KOPT-K1 (cell line): Measurements from ENCODE around the gene GYS1.
"Not testable (repeated sequence)": the region's sequence is repeated elsewhere in the genome, so short reads cannot be mapped to it uniquely, and the experiment has no call there.

Experiments used
- H3K27ac ChIP-seq: fragments of 200-600 bp; sonication (generic); 2 replicates; pipeline ENCODE4 v1.5.1; 2016; ENCODE audit warnings: antibody characterized with exemption, mild to moderate bottlenecking, low read depth, low read length; ENCODE audit not compliant: poor library complexity, severe bottlenecking
- H3K36me3 ChIP-seq: fragments of 200-600 bp; sonication (generic); 2 replicates; pipeline ENCODE4 v1.5.1; 2017; ENCODE audit warnings: antibody characterized with exemption, mild to moderate bottlenecking, low read length, moderate library complexity; ENCODE audit not compliant: insufficient read depth
- H3K9me3 ChIP-seq: fragments of 200-600 bp; sonication (generic); 2 replicates; pipeline ENCODE4 v1.5.1; 2017; ENCODE audit warnings: antibody characterized with exemption, low read length, mild to moderate bottlenecking; ENCODE audit not compliant: insufficient read depth, poor library complexity, severe bottlenecking

The GYS1 gene

DNA sequence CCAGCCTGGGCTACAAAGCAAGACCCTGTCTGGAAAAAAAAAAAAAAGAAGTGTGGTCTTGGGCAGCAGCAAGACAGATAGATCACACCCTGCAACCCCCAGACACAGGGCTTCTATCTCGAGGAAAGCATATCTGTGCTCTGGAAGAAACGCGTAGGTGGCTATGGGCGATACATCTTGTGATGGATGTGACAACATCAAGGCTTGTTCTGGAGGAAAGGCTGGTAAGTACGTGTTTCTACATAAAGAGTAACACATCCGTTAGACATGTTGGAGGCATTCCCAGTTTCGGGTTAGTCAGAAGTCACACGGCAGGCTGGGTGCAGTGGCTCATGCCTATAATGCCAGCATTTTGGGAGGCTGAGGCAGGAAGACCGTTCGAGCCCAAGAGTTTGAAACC lies 66.2 kb downstream of the GYS1 start:
- no peak overlapping the region for H3K27ac ChIP-seq
- H3K36me3 ChIP-seq: peaks cover 21% of the 10 kb centered on the region; the same call in 1 of the 2 replicates
- H3K9me3 ChIP-seq: no peaks in the 10 kb centered on the region

DNA sequence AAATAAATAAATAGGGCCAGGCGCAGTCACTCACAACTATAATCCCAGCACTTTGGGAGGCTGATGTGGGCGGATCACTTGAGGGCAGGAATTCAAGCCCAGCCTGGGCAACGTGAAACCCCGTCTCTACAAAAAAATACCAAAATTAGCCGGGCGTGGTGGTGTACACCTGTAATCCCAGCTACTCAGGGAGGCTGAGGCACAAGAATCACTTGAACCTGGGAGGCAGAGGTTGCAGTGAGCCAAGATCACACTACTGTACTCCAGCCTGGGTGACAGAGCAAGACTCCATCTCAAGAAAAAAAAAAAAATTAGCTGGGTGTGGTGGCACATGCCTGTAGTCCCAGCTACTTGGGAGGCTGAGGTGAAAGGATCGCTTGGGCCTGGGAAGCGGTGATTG lies 67.2 kb downstream of the GYS1 start:
- H3K36me3 ChIP-seq: peaks cover 30% of the 10 kb centered on the region; the same call in 1 of the 2 replicates
- not testable (repeated sequence) for H3K27ac ChIP-seq, H3K9me3 ChIP-seq

DNA sequence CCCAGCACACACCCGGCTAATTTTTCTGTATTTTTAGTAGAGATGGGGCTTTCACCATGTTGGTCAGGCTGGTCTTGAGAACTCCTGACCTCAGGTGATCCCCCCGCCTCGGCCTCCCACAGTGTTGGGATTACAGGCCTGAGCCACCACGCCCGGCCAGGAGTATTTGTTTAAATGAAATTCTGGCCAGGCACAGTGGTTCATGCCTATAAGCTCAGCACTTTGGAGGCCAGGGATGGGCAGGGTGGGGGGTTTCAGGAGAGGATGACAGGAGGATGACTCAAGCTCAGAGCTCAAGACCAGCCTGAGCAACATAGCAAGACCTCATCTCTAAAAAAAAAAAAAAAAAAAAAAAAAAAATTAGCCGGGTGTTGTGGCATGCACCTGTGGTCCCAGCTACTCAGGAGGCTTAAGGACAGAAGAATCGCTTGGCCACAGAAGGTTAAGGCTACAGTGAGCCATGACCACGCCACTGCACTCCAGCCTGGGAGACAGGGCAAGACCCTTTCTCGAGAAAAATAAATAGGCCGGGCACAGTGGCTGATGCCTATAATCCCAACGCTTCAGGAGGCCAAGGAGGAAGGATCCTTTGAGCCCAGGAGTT lies 67.8 kb downstream of the GYS1 start:
- H3K9me3 ChIP-seq: no peaks in the 10 kb centered on the region
- H3K27ac ChIP-seq: no peak overlapping the region
- peaks cover 36% of the 10 kb centered on the region; the same call in 1 of the 2 replicates for H3K36me3 ChIP-seq

DNA sequence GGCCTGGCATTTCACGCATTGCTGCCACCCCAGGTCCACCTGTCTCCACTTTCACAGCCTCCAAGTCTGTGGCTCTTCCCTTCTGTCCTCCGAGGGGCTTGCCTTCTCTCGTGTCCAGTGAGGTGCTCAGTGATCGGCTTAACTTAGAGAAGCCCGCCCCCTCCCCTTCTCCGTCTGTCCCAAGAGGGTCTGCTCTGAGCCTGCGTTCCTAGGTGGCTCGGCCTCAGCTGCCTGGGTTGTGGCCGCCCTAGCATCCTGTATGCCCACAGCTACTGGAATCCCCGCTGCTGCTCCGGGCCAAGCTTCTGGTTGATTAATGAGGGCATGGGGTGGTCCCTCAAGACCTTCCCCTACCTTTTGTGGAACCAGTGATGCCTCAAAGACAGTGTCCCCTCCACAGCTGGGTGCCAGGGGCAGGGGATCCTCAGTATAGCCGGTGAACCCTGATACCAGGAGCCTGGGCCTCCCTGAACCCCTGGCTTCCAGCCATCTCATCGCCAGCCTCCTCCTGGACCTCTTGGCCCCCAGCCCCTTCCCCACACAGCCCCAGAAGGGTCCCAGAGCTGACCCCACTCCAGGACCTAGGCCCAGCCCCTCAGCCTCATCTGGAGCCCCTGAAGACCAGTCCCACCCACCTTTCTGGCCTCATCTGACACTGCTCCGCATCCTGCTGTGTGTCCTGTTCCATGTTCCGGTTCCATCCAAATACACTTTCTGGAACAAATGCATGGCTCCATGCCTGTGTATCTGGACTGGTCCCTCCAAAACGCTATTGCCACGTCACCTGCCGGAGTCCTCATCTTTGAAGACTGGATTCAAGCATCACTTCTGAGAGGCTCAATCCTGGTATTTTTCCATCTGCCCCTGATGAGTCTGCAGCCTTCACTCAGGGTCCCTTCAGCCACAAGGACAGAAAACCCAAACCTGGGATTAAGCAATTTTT lies 70.3 kb downstream of the GYS1 start:
- no peak overlapping the region for H3K27ac ChIP-seq
- H3K36me3 ChIP-seq: peaks cover 57% of the 10 kb centered on the region
- no peaks in the 10 kb centered on the region for H3K9me3 ChIP-seq

DNA sequence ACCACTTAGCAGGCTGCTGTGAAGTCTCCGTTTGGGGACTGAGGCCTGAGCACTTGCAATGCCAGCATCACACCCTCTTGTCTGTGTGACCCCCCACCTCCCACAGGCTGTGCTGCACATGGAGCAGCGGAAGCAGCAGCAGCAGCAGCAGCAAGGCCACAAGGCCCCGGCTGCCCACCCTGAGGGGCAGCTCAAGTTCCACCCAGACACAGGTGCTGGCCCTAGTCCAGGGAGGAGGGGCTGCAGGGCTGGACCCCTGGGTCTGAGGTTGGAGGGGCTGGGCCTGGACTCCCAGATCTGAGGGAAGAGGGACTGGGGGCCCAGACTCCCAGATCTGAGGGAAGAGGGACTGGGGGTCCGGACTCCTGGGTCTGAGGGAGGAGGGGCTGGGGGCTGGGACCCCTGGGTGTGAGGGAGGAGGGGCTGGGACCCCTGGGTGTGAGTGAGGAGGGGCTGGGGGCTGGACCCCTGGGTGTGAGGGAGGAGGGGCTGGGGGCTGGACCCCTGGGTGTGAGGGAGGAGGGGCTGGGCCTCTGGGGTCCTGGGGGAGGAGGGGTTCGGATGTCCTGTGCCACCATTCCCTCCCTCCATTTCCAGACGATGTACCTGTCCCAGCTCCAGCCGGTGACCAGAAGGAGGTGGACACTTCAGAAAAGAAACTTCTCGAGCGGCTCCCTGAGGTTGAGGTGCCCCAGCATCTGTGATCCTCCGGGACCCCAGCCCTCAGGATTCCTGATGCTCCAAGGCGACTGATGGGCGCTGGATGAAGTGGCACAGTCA lies 71.2 kb downstream of the GYS1 start:
- Histone ChIP-seq H3K27ac (no peak overlapping the region), H3K9me3 (no peaks in the 10 kb centered on the region), H3K36me3 (peaks cover 61% of the 10 kb centered on the region)

DNA sequence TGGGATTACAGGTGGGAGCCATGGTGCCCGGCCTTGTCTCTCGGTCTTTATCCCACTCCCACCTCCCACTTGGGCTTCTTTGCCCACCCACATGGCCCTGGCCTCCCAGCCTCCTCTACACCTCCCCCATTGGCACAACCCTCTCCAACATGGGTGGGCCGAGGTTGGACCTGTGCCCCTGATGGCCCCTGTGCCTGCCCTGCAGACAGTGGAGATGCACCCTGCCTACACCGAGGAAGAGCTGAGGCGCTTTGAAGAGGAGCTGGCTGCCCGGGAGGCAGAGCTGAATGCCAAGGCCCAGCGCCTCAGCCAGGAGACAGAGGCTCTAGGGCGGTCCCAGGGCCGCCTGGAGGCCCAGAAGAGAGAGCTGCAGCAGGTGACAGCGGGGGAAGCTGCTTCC lies 72.2 kb downstream of the GYS1 start:
- Histone ChIP-seq H3K36me3 (peaks cover 68% of the 10 kb centered on the region), H3K27ac (no peak overlapping the region), H3K9me3 (no peaks in the 10 kb centered on the region)

DNA sequence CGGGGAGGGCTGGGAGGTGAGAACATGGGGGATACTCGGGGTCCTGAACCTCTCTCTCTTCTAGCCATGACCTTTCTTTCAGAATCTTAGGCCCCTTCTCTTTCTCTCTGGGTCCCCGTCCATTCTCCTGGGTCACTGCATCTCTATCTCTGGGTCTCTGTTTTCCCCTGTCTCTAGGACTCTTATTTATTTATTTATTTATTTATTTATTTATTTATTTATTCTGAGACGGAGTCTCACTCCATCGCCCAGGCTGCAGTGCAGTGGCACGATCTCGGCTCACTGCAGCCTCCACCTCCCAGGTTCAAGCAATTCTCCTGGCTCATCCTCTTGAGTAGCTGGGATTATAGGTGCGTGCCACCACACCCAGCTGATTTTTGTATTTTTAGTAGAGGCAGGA lies 73.8 kb downstream of the GYS1 start:
- H3K36me3 ChIP-seq: peaks cover 85% of the 10 kb centered on the region
- H3K27ac ChIP-seq, H3K9me3 ChIP-seq: not testable (repeated sequence)

DNA sequence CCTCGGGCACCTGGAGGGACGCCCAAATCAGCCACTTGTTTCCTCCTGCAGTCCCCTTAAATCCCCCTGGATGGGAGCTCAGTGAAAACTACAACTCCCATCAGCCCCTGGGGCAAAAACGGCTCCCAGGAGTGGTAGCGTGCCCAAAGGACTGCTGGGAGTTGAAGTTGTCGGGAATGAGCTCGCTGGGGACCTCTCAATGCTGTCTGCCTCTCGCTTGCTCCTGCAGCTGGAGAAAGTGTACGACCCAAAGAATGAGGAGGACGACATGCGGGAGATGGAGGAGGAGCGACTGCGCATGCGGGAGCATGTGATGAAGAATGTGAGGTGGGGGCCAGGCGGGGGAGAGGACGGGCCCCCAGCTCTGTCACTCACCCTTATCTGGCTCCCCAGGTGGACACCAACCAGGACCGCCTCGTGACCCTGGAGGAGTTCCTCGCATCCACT lies 74.3 kb downstream of the GYS1 start:
- Histone ChIP-seq H3K9me3 (no peaks in the 10 kb centered on the region), H3K36me3 (peaks cover 86% of the 10 kb centered on the region), H3K27ac (no peak overlapping the region)
